Neural cell (in vitro differentiated cells): Measurements from ENCODE around the gene PPP1R18. TPM values are rescaled to one million over a fixed set of nuclear protein-coding genes. Genes with fewer than 3 reads are reported as not detected.

Experiments
- H2AFZ ChIP-seq: fragments of 200-600, 300-800 bp; sonication (generic), shearing (Covaris generic); 2 replicates; pipeline ENCODE4 v1.6.0; 2014; ENCODE audit warnings: low read depth, mild to moderate bottlenecking, antibody characterized with exemption, low read length, moderate library complexity
- H3F3A ChIP-seq: fragments of 200-600 bp; shearing (Covaris generic); 2 replicates; pipeline ENCODE4 v1.6.1; 2016; ENCODE audit warnings: mild to moderate bottlenecking, moderate library complexity, mixed read lengths, antibody characterized with exemption, low read length; ENCODE audit not compliant: insufficient read depth, poor library complexity, severe bottlenecking
- H3K27ac ChIP-seq: fragments of 200-600, 300-800 bp; sonication (generic), shearing (Covaris generic); 2 replicates; pipeline ENCODE4 v1.5.1; 2014; ENCODE audit warnings: mild to moderate bottlenecking, low read length, moderate library complexity
- H3K27me3 ChIP-seq: fragments of 300-800, 200-600 bp; sonication (generic), shearing (Covaris generic); 2 replicates; pipeline ENCODE4 v1.6.0; 2014; ENCODE audit warnings: mild to moderate bottlenecking, low read depth, low read length, moderate library complexity; ENCODE audit not compliant: insufficient read depth
- H3K36me3 ChIP-seq: fragments of 300-800, 200-600 bp; sonication (generic), shearing (Covaris generic); 2 replicates; pipeline ENCODE4 v1.5.1; 2014; ENCODE audit warnings: mild to moderate bottlenecking, antibody characterized with exemption, low read length, moderate library complexity; ENCODE audit not compliant: insufficient read depth
- H3K4me2 ChIP-seq: fragments of 300-800, 200-600 bp; sonication (generic), shearing (Covaris generic); 2 replicates; pipeline ENCODE4 v1.6.0; 2014; ENCODE audit warnings: mild to moderate bottlenecking, low read length
- H3K4me3 ChIP-seq: fragments of 300-800, 200-600 bp; sonication (generic), shearing (Covaris generic); 2 replicates; pipeline ENCODE4 v1.5.1; 2014; ENCODE audit warnings: mild to moderate bottlenecking, low read length, moderate library complexity
- H3K79me2 ChIP-seq: fragments of 200-600 bp; shearing (Covaris generic); replicated peaks from 2 replicates; pipeline ENCODE4 v1.6.0; 2014; ENCODE audit warnings: mild to moderate bottlenecking, low read length, moderate library complexity; ENCODE audit not compliant: insufficient read depth
- H3K9ac ChIP-seq: fragments of 300-800, 200-600 bp; sonication (generic), shearing (Covaris generic); 2 replicates; pipeline ENCODE4 v1.6.1; 2016; ENCODE audit warnings: mild to moderate bottlenecking, low read length, mixed read lengths
- H3K9me2 ChIP-seq: fragments of 200-600 bp; shearing (Covaris generic); 2 replicates; pipeline ENCODE4 v1.6.1; 2016; ENCODE audit warnings: mild to moderate bottlenecking, low read length, mixed read lengths; ENCODE audit not compliant: insufficient read depth
- H3K9me3 ChIP-seq: fragments of 200-600, 300-800 bp; sonication (generic), shearing (Covaris generic); 2 replicates; pipeline ENCODE4 v1.6.1; 2016; ENCODE audit warnings: mild to moderate bottlenecking, mixed run types, low read length, moderate library complexity, mixed read lengths
- H4K20me1 ChIP-seq: fragments of 200-600 bp; shearing (Covaris generic); 2 replicates; pipeline ENCODE4 v1.6.1; 2016; ENCODE audit warnings: mild to moderate bottlenecking, mixed run types; ENCODE audit not compliant: insufficient read depth
- EP300 ChIP-seq: fragments of 450-650 bp; conservative IDR thresholded peaks from 2 replicates; pipeline ENCODE4 v1.6.1; 2014; ENCODE audit warnings: antibody characterized with exemption, mild to moderate bottlenecking, moderate library complexity; ENCODE audit not compliant: poor library complexity, severe bottlenecking
- EZH2 ChIP-seq: fragments of 200-600, 300-800 bp; shearing (Covaris generic), sonication (generic); IDR thresholded peaks from 2 replicates; pipeline ENCODE4 v1.6.1; 2014; ENCODE audit warnings: antibody characterized with exemption, low read length, borderline replicate concordance, mild to moderate bottlenecking; ENCODE audit not compliant: insufficient read depth, poor library complexity, severe bottlenecking
- MXI1 ChIP-seq: fragments of 450-650 bp; conservative IDR thresholded peaks from 2 replicates; pipeline ENCODE4 v1.6.1; 2014; ENCODE audit warnings: antibody characterized with exemption, mild to moderate bottlenecking; ENCODE audit not compliant: poor library complexity, severe bottlenecking
- POLR2AphosphoS5 ChIP-seq: IDR thresholded peaks from 2 replicates; pipeline ENCODE4 v1.6.1; 2012
- RAD21 ChIP-seq: fragments of 450-650 bp; conservative IDR thresholded peaks from 2 replicates; pipeline ENCODE4 v1.6.1; 2014; ENCODE audit warnings: antibody characterized with exemption, mild to moderate bottlenecking, moderate library complexity
- SMC3 ChIP-seq: fragments of 450-650 bp; conservative IDR thresholded peaks from 2 replicates; pipeline ENCODE4 v1.6.1; 2014; ENCODE audit warnings: antibody characterized with exemption, mild to moderate bottlenecking, moderate library complexity; ENCODE audit not compliant: poor library complexity
- TAF1 ChIP-seq: IDR thresholded peaks from 2 replicates; pipeline ENCODE4 v1.6.1; 2012; ENCODE audit warnings: low read depth
- polyA plus RNA-seq: library from polyadenylated mRNA; depleted of rRNA; stranded (reverse); fragments of >200 nt; gene quantifications from 2 replicates; pipeline ENCODE4 v1.2.3, GENCODE V29; 2014
- TF ChIP-seq, protein P1 (sequence below): IDR thresholded peaks from 2 replicates; pipeline ENCODE4 v1.6.1; 2012; ENCODE audit warnings: borderline replicate concordance
- TF ChIP-seq, protein P2 (sequence below): fragments of 450-650 bp; IDR thresholded peaks from 2 replicates; pipeline ENCODE4 v1.5.1; 2014; ENCODE audit warnings: antibody characterized with exemption, mild to moderate bottlenecking, moderate library complexity; ENCODE audit not compliant: poor library complexity, severe bottlenecking

The PPP1R18 gene
- polyA plus RNA-seq, 1 donor from 2014 or later = 50.6 TPM

GRCh38 chr6:30641048-30641447, 45.4 kb downstream of the PPP1R18 start:
- H3K36me3 ChIP-seq = peaks cover 8% of the 10 kb centered on the region
- no peak overlapping the region for H3K9ac ChIP-seq
- H3K27ac ChIP-seq = no peak overlapping the region
- H3K79me2 ChIP-seq = peaks cover 12% of the 10 kb centered on the region
- H3K4me3 ChIP-seq = no peak overlapping the region
- no peaks in the 10 kb centered on the region for H3K9me3 ChIP-seq
- H2AFZ ChIP-seq = no peak overlapping the region
- no peaks in the 10 kb centered on the region for H3K27me3 ChIP-seq
- H3K9me2 ChIP-seq = no peaks in the 10 kb centered on the region
- no peaks in the 10 kb centered on the region for H4K20me1 ChIP-seq
- H3K4me2 ChIP-seq = no peak overlapping the region
- H3F3A ChIP-seq = no peaks in the 10 kb centered on the region
- TF ChIP-seq, protein P1, sequence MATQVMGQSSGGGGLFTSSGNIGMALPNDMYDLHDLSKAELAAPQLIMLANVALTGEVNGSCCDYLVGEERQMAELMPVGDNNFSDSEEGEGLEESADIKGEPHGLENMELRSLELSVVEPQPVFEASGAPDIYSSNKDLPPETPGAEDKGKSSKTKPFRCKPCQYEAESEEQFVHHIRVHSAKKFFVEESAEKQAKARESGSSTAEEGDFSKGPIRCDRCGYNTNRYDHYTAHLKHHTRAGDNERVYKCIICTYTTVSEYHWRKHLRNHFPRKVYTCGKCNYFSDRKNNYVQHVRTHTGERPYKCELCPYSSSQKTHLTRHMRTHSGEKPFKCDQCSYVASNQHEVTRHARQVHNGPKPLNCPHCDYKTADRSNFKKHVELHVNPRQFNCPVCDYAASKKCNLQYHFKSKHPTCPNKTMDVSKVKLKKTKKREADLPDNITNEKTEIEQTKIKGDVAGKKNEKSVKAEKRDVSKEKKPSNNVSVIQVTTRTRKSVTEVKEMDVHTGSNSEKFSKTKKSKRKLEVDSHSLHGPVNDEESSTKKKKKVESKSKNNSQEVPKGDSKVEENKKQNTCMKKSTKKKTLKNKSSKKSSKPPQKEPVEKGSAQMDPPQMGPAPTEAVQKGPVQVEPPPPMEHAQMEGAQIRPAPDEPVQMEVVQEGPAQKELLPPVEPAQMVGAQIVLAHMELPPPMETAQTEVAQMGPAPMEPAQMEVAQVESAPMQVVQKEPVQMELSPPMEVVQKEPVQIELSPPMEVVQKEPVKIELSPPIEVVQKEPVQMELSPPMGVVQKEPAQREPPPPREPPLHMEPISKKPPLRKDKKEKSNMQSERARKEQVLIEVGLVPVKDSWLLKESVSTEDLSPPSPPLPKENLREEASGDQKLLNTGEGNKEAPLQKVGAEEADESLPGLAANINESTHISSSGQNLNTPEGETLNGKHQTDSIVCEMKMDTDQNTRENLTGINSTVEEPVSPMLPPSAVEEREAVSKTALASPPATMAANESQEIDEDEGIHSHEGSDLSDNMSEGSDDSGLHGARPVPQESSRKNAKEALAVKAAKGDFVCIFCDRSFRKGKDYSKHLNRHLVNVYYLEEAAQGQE = no peak
- no peak for TF ChIP-seq SMC3
- TF ChIP-seq TAF1 = no peak
- TF ChIP-seq RAD21 = no peak
- no peak for TF ChIP-seq EP300
- TF ChIP-seq EZH2 = no peak
- TF ChIP-seq POLR2AphosphoS5 = no peak
- no peak for TF ChIP-seq MXI1
- TF ChIP-seq, protein P2, sequence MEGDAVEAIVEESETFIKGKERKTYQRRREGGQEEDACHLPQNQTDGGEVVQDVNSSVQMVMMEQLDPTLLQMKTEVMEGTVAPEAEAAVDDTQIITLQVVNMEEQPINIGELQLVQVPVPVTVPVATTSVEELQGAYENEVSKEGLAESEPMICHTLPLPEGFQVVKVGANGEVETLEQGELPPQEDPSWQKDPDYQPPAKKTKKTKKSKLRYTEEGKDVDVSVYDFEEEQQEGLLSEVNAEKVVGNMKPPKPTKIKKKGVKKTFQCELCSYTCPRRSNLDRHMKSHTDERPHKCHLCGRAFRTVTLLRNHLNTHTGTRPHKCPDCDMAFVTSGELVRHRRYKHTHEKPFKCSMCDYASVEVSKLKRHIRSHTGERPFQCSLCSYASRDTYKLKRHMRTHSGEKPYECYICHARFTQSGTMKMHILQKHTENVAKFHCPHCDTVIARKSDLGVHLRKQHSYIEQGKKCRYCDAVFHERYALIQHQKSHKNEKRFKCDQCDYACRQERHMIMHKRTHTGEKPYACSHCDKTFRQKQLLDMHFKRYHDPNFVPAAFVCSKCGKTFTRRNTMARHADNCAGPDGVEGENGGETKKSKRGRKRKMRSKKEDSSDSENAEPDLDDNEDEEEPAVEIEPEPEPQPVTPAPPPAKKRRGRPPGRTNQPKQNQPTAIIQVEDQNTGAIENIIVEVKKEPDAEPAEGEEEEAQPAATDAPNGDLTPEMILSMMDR = no peak

DNA sequence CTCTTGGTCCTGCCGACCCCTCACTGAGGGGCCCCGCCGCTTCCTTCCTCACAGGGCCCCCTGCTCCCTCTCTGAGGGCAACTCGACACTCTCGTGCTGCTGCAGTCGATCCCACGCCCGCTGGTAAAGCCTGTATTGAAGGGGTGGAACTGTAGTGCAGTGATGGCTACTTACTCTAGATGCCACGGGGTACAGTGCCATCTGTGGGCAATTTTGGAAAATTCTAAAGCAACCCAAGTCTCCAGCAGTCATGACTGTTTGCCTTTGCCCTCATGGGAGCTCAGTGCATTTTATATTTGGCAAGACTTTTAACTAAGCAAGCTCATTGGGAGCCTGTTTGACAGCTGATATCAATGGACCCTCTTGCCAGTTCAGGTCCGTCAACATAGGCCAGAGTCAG, 46.0 kb downstream of the PPP1R18 start:
- H3K79me2 ChIP-seq = peaks cover 6% of the 10 kb centered on the region
- peaks cover 8% of the 10 kb centered on the region for H3K36me3 ChIP-seq
- H3K9me3 ChIP-seq = no peaks in the 10 kb centered on the region
- no peaks in the 10 kb centered on the region for H4K20me1 ChIP-seq
- H2AFZ ChIP-seq = no peak overlapping the region
- H3F3A ChIP-seq = no peaks in the 10 kb centered on the region
- no peak overlapping the region for H3K9ac ChIP-seq
- no peaks in the 10 kb centered on the region for H3K9me2 ChIP-seq
- no peak overlapping the region for H3K27ac ChIP-seq
- no peak overlapping the region for H3K4me3 ChIP-seq
- TF ChIP-seq TAF1 (no peak), POLR2AphosphoS5 (no peak), EP300 (no peak), RAD21 (no peak)
- no peak overlapping the region for H3K4me2 ChIP-seq
- no peaks in the 10 kb centered on the region for H3K27me3 ChIP-seq

DNA sequence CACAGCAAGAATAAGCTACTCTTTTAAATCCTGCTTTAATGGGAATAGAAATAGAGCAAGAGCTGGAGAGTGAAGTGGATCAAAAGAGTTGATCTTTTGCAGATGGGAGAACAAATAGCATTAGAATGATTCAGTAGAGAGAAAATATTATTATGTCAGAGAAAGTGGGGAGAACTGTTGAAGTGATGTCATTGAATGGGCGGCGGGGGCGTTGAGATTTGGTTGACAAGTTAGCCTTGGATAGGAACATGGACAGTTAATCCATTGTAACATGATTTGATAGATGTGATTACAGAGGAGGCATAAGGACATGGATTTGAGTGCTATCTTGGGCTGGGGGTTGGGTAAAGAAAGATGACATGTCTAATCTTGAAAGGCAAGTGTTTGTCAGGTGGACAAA, 50.6 kb downstream of the PPP1R18 start:
- no peaks in the 10 kb centered on the region for H3K79me2 ChIP-seq
- H3K27me3 ChIP-seq = no peaks in the 10 kb centered on the region
- H4K20me1 ChIP-seq = no peaks in the 10 kb centered on the region
- no peak overlapping the region for H3K4me2 ChIP-seq
- no peaks in the 10 kb centered on the region for H3K9me2 ChIP-seq
- no peaks in the 10 kb centered on the region for H3K9me3 ChIP-seq
- TF ChIP-seq, protein P1 = no peak
- TF ChIP-seq POLR2AphosphoS5 (no peak), TAF1 (no peak), SMC3 (no peak), RAD21 (no peak), MXI1 (no peak), EZH2 (no peak), EP300 (no peak)
- TF ChIP-seq, protein P2 = no peak
- peaks cover 8% of the 10 kb centered on the region for H3K36me3 ChIP-seq
- H3K9ac ChIP-seq = no peak overlapping the region
- no peaks in the 10 kb centered on the region for H3F3A ChIP-seq
- H2AFZ ChIP-seq = no peak overlapping the region
- H3K4me3 ChIP-seq = no peak overlapping the region
- no peak overlapping the region for H3K27ac ChIP-seq
